Measurements from ENCODE around the gene IZUMO4.

IZUMO4 gene

GRCh38 chr19:2109046-2109864 lies 12.5 kb downstream of the IZUMO4 start:
- no peak for TF ChIP-seq REST (IDR thresholded peaks at IDR 0.05; ENCODE audit: low read depth)
- no peak for TF ChIP-seq EGR1 (IDR thresholded peaks at IDR 0.05)
- no peak for TF ChIP-seq YY1 (IDR thresholded peaks at IDR 0.05; ENCODE audit: low read depth)
- TF ChIP-seq CEBPB (IDR thresholded peaks at IDR 0.05): no peak
- TF ChIP-seq EP300 (IDR thresholded peaks at IDR 0.05; ENCODE audit: borderline replicate concordance): no peak
- TF ChIP-seq CREB1 (IDR thresholded peaks at IDR 0.05; ENCODE audit: low read depth): no peak

GRCh38 chr19:2110822-2111221 lies 14.1 kb downstream of the IZUMO4 start:
- TF ChIP-seq TAF1 (IDR thresholded peaks at IDR 0.05; ENCODE audit: low read depth): no peak
- TF ChIP-seq ZBTB7A (IDR thresholded peaks at IDR 0.05; ENCODE audit: low read depth): no peak

- no peak for TF ChIP-seq ZBTB7A (IDR thresholded peaks at IDR 0.05; ENCODE audit: low read depth)
- no peak for TF ChIP-seq TCF12 (IDR thresholded peaks at IDR 0.05; ENCODE audit: low read depth)
- TF ChIP-seq EGR1 (IDR thresholded peaks at IDR 0.05): no peak
Measured at GRCh38 chr19:2111425-2111824, 14.7 kb downstream of the IZUMO4 start.

- TF ChIP-seq YY1 (IDR thresholded peaks at IDR 0.05; ENCODE audit: low read depth) (no peak), TEAD4 (IDR thresholded peaks at IDR 0.05) (no peak), TCF12 (IDR thresholded peaks at IDR 0.05; ENCODE audit: low read depth) (no peak)
Measured at GRCh38 chr19:2111886-2112285, 15.2 kb downstream of the IZUMO4 start.

GRCh38 chr19:2112516-2113320 lies 16.0 kb downstream of the IZUMO4 start:
- TF ChIP-seq EGR1 (IDR thresholded peaks at IDR 0.05): no peak
- no peak for TF ChIP-seq FOXM1 (IDR thresholded peaks at IDR 0.05; ENCODE audit: borderline replicate concordance, low read depth)
- no peak for TF ChIP-seq YY1 (IDR thresholded peaks at IDR 0.05; ENCODE audit: low read depth)
- no peak for TF ChIP-seq MAX (IDR thresholded peaks at IDR 0.05)
- TF ChIP-seq TAF1 (IDR thresholded peaks at IDR 0.05; ENCODE audit: low read depth): no peak
- TF ChIP-seq NFIC (IDR thresholded peaks at IDR 0.05): no peak
- no peak for TF ChIP-seq ZBTB7A (IDR thresholded peaks at IDR 0.05; ENCODE audit: low read depth)
- TF ChIP-seq TEAD4 (IDR thresholded peaks at IDR 0.05): no peak
- no peak for TF ChIP-seq CREB1 (IDR thresholded peaks at IDR 0.05; ENCODE audit: low read depth)
- TF ChIP-seq EP300 (IDR thresholded peaks at IDR 0.05; ENCODE audit: borderline replicate concordance): no peak
- TF ChIP-seq RAD21 (IDR thresholded peaks at IDR 0.05; ENCODE audit: low read depth): no peak
- no peak for TF ChIP-seq TCF12 (IDR thresholded peaks at IDR 0.05; ENCODE audit: low read depth)
- TF ChIP-seq REST (IDR thresholded peaks at IDR 0.05; ENCODE audit: low read depth): no peak
- TF ChIP-seq USF1 (IDR thresholded peaks at IDR 0.05): no peak

- TF ChIP-seq CEBPB (IDR thresholded peaks at IDR 0.05) (no peak), TEAD4 (IDR thresholded peaks at IDR 0.05) (no peak), NFIC (IDR thresholded peaks at IDR 0.05) (no peak), TAF1 (IDR thresholded peaks at IDR 0.05; ENCODE audit: low read depth) (no peak), CREB1 (IDR thresholded peaks at IDR 0.05; ENCODE audit: low read depth) (no peak), MAX (IDR thresholded peaks at IDR 0.05) (no peak), RAD21 (IDR thresholded peaks at IDR 0.05; ENCODE audit: low read depth) (no peak), TCF12 (IDR thresholded peaks at IDR 0.05; ENCODE audit: low read depth) (no peak), YY1 (IDR thresholded peaks at IDR 0.05; ENCODE audit: low read depth) (no peak), ZBTB7A (IDR thresholded peaks at IDR 0.05; ENCODE audit: low read depth) (no peak), FOXM1 (IDR thresholded peaks at IDR 0.05; ENCODE audit: borderline replicate concordance, low read depth) (no peak), EP300 (IDR thresholded peaks at IDR 0.05; ENCODE audit: borderline replicate concordance) (no peak), USF1 (IDR thresholded peaks at IDR 0.05) (no peak), EGR1 (IDR thresholded peaks at IDR 0.05) (no peak)
Measured at GRCh38 chr19:2113439-2114211, 16.9 kb downstream of the IZUMO4 start.

All from Ishikawa (cell line).